NCI-H187 (cell line): ENCODE measurements around the gene FCRL6.

Source experiments
- DNase-seq, 2 experiments: peaks; one replicate each; lab custom pipeline; 2025; lab: John Stamatoyannopoulos, UW

FCRL6 gene

DNA sequence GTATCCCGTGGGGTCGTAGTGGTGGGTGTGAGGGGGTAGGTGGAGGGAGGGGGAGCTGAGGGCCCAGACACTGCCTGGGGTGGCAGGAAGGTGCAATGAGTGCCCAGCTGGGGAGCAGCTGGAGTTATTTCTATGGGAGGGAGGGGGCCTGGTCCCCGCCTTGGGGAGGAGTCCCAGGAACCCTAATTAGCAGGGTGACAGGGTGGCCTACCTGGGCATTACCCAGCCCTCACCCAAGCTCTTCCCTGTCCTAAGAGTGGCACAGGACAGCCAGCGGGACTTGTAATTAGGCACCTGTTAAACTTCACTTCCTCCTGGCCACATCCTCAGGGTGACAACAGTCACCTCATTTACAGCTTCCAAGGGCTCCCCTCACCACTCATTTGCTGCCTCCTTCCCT lies 60.4 kb downstream of the FCRL6 start, which contains the start of gene VSIG8:
Gene VSIG8, minus strand, starts transcription at position 101 of the 400 bp plus-strand sequence. CDS start 136 bp downstream, outside the sequence.
- DNase-seq: no peak

DNA sequence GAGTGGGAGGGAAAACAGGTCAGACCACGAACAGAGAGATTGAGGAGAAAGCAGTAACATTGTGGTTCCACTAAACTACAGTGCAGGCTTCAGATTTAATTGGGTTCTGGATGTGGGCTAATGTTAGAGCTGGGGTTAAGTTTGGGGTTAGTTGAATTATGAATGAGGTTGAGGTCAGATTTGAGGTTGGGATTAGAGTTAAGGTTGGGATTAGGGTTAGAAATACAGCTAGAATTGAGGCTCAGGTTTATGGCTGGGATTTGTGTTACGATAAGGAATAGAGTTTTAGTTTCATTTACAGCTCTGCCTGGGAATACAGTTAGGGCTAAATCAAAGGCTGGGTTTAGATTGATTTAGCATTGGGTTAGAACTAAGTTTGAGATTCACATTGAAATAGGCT lies 62.1 kb downstream of the FCRL6 start:
- DNase-seq: no peak
